Ectodermal cell (in vitro differentiated cells): ENCODE data around the gene LINC01488.

Source experiments
- H3K27ac ChIP-seq: 2 replicates; pipeline ENCODE4 v1.7.0; 2013; ENCODE audit warnings: mild to moderate bottlenecking, low read depth, low read length; ENCODE audit not compliant: insufficient read depth, poor library complexity, severe bottlenecking
- H3K27me3 ChIP-seq: 2 replicates; pipeline ENCODE4 v1.7.0; 2013; ENCODE audit warnings: mild to moderate bottlenecking, low read length; ENCODE audit not compliant: insufficient read depth, control insufficient read depth, poor library complexity, severe bottlenecking
- H3K36me3 ChIP-seq: one replicate; pipeline ENCODE4 v1.7.0; 2013; ENCODE audit warnings: low read length; ENCODE audit not compliant: control insufficient read depth, insufficient read depth
- H3K4me1 ChIP-seq: one replicate; pipeline ENCODE4 v1.7.0; 2013; ENCODE audit warnings: low read length; ENCODE audit not compliant: control insufficient read depth, insufficient read depth
- H3K4me3 ChIP-seq: 2 replicates; pipeline ENCODE4 v1.7.0; 2013; ENCODE audit warnings: low read depth, low read length, control low read depth; ENCODE audit not compliant: insufficient read depth
- H3K9me3 ChIP-seq: 2 replicates; pipeline ENCODE4 v1.7.0; 2013; ENCODE audit warnings: mild to moderate bottlenecking, low read length, moderate library complexity; ENCODE audit not compliant: control insufficient read depth
- WGBS, 2 experiments: methylation state at CpG; one replicate each; pipeline ENCODE4 v1.1.7; 2013; ENCODE audit warnings: missing lambda C conversion rate in 2 of 2; 5-methylcytosine and 5-hydroxymethylcytosine counted together

The LINC01488 gene

DNA sequence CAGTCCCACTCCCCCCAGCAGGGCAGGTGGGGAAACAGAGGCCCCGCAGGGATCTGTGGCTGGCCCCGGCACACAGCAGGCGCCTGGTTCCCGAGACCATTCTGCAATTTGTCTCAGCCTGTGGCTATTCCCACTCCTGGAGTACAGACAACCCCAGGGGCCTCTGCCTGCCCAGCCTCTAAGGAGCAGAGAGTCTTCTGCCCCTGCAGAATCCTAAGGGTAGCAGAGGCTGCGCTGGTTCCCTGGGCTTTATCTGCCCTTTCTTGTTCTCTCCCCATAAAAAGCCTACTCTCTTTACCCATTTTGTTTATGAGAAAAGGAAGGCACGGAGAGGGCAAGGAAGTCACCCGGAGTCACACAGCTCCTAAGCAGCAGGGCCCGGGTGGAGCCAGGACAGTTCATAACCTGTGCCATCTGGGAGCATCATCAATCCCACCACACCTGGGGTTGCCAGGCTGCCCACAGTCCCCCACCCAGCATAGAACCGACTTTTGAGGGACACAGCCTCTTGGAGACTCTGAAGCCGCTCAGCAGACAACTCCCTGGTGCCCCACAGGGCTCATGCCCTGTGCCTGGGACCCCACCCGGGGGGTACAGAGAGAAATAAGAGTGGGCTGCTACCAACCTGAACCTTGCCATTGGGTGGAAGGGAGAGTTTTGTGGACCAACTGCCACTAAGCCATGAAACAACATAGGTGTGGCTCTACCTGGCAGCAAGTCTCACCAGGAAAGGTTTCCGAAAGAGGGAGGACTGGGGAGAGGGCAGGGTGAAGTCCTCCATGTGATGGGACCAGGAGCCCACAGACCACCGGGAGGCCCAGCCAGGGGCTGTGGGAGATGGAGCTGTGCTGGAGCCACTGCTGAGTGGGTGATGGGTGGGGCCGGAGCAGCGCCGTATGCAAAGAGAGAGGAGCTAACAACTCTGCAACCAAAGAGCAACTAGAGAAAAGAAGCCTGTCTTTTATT is 17.2 kb upstream of the LINC01488 start:
- Histone ChIP-seq H3K4me3 (no peak overlapping the region), H3K9me3 (no peaks in the 10 kb centered on the region), H3K36me3 (no peaks in the 10 kb centered on the region), H3K27ac (no peak overlapping the region), H3K4me1 (peaks cover 14% of the 10 kb centered on the region), H3K27me3 (no peaks in the 10 kb centered on the region)
- WGBS, 2 experiments: 86 to 87% methylated on average over 16 of the region's 16 CpGs

- Histone ChIP-seq H3K9me3 (no peaks in the 10 kb centered on the region), H3K27me3 (no peaks in the 10 kb centered on the region), H3K27ac (no peak overlapping the region), H3K4me1 (peaks cover 17% of the 10 kb centered on the region), H3K36me3 (no peaks in the 10 kb centered on the region), H3K4me3 (no peak overlapping the region)
- 94 to 95% methylated on average over 17 of the region's 17 CpGs for WGBS, 2 experiments
These were observed 16.0 kb upstream of the LINC01488 start for GRCh38 chr11:69465236-69466000.

- H3K27me3 ChIP-seq: no peaks in the 10 kb centered on the region
- H3K27ac ChIP-seq: no peak overlapping the region
- H3K4me3 ChIP-seq: no peak overlapping the region
- H3K4me1 ChIP-seq: peaks cover 23% of the 10 kb centered on the region
- 91 to 93% methylated on average over 6 of the region's 6 CpGs for WGBS, 2 experiments
- no peaks in the 10 kb centered on the region for H3K36me3 ChIP-seq
- no peaks in the 10 kb centered on the region for H3K9me3 ChIP-seq
These were observed 15.4 kb upstream of the LINC01488 start for GRCh38 chr11:69466039-69466438.

DNA sequence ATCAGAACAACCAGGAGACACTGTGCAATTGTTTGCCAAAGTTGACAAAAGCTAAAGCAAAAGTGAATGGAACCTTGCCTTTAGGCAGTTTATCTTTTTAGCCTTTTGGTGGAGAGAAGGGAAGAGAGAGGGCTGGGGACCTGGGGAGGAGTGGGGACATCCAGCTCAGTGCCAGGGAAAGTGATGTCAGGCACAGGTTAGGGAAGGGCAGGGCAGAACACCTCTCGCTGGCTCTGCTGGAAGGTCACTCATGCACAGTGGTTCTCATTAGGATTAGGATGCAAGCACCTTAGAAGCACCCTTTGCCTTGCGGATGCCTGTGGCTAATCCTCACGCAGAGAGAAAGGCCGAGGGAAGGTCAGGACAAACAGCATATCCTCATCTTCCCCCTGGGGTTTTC is 14.3 kb upstream of the LINC01488 start:
- H3K27ac ChIP-seq: no peak overlapping the region
- H3K36me3 ChIP-seq: no peaks in the 10 kb centered on the region
- WGBS, 2 experiments: 89 to 94% methylated on average over 4 of the region's 4 CpGs
- peaks cover 30% of the 10 kb centered on the region for H3K4me1 ChIP-seq
- H3K4me3 ChIP-seq: no peak overlapping the region
- H3K9me3 ChIP-seq: no peaks in the 10 kb centered on the region
- H3K27me3 ChIP-seq: no peaks in the 10 kb centered on the region

DNA sequence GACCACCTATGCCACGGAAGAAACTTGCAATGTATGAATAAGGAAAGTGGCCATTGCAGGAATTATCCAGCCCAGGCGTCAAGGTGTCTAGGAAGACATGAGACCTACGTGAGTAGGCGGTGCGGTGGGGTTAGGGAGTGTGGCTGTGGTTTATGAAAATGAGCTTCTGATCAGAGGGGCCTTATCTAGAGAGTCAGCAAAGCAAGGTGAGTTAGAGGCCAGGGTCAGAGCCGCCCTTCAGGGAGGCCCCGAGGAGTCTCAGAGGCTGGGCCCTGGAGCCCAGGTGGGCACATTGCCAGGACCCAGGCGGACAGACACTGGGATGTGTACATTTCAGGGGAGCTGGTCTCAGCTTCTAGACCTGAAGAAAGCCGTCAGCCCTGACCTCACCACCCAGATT is 13.8 kb upstream of the LINC01488 start:
- WGBS, 2 experiments: 90 to 94% methylated on average over 9 of the region's 9 CpGs
- Histone ChIP-seq H3K9me3 (no peaks in the 10 kb centered on the region), H3K27ac (no peak overlapping the region), H3K27me3 (no peaks in the 10 kb centered on the region), H3K4me1 (peaks cover 31% of the 10 kb centered on the region), H3K36me3 (no peaks in the 10 kb centered on the region), H3K4me3 (no peak overlapping the region)

GRCh38 chr11:69468221-69468620 is 13.2 kb upstream of the LINC01488 start:
- Histone ChIP-seq H3K4me1 (peaks cover 28% of the 10 kb centered on the region), H3K9me3 (no peaks in the 10 kb centered on the region), H3K27ac (no peak overlapping the region), H3K36me3 (no peaks in the 10 kb centered on the region), H3K4me3 (no peak overlapping the region), H3K27me3 (no peaks in the 10 kb centered on the region)
- 94 to 97% methylated on average over 11 of the region's 11 CpGs for WGBS, 2 experiments

GRCh38 chr11:69468911-69469885 is 12.3 kb upstream of the LINC01488 start:
- H3K4me3 ChIP-seq: no peak overlapping the region
- WGBS, 2 experiments: 85 to 86% methylated on average over 25 of the region's 25 CpGs
- no peaks in the 10 kb centered on the region for H3K27me3 ChIP-seq
- H3K27ac ChIP-seq: no peak overlapping the region
- H3K4me1 ChIP-seq: peaks cover 18% of the 10 kb centered on the region
- no peaks in the 10 kb centered on the region for H3K9me3 ChIP-seq
- no peaks in the 10 kb centered on the region for H3K36me3 ChIP-seq

- Histone ChIP-seq H3K4me1 (peaks cover 17% of the 10 kb centered on the region), H3K36me3 (no peaks in the 10 kb centered on the region), H3K27me3 (no peaks in the 10 kb centered on the region), H3K9me3 (no peaks in the 10 kb centered on the region), H3K4me3 (no peak overlapping the region), H3K27ac (no peak overlapping the region)
- 95 to 96% methylated on average over 6 to 9 of the region's 9 CpGs for WGBS, 2 experiments
These were observed 11.2 kb upstream of the LINC01488 start for GRCh38 chr11:69470301-69470700.

GRCh38 chr11:69470793-69471728 is 10.4 kb upstream of the LINC01488 start:
- Histone ChIP-seq H3K27ac (peak overlapping the region; percentile 66), H3K4me3 (no peak overlapping the region), H3K36me3 (no peaks in the 10 kb centered on the region), H3K27me3 (no peaks in the 10 kb centered on the region), H3K4me1 (peaks cover 17% of the 10 kb centered on the region), H3K9me3 (no peaks in the 10 kb centered on the region)
- 51 to 57% methylated on average over 63 to 64 of the region's 64 CpGs for WGBS, 2 experiments
